Hematopoietic multipotent progenitor cell treated with erythropoietin and hydrocortisone succinate and interleukin-3 and kit ligand, for 15 days (in vitro differentiated cells): Measurements from ENCODE around the gene SGMS1.
A peak's percentile ranks its signal among the peaks of the same experiment; 100 is the strongest.
"Not testable (repeated sequence)": the region's sequence is repeated elsewhere in the genome, so short reads cannot be mapped to it uniquely, and the experiment has no call there.

Experiments used
- DNase-seq: peaks from one replicate; pipeline ENCODE4 v3.0.0-alpha.2; 2015; ENCODE audit warnings: low spot score

Gene SGMS1

DNA sequence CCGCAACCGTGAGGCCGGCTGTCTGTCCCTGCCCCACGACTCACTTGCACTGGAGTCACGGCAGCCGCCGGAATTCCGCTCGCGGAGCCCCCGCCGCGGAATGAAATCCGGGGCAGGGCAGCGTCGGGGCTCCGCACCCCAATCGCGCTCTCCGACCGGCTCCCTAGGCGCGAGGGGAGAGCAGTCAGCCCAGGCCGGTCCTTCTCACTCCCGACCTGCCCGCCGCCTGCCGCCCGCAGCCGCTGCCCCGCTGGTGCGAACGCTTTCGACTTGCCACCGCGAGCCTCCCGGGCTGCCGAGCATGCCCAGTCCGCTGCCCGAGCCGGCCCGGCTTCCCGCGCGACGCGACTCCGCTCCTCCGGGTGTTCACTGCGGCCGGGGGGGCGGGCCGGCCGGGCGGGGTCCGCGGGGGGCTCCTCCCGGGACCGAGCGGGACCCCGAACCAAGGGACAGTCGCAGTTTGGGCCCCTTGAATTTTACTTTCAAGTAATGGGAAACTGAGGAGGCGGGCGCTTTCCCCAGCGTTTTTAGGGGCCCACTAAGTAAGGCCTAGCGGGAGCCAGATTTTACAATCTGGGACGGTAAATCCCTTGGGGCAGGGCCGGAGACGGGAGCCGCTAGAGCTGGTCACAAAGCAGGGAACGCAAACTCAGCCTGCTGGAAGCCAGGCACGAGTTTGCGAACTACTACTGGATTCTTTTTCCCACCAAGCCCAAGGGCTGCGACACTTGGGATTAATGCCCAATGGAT lies at the start of gene SGMS1:
SGMS1 (minus strand) TSS at position 294 of the 750 bp plus-strand sequence. CDS start 279,842 bp downstream, outside the sequence.
- DNase-seq, result peak; percentile 67

DNA sequence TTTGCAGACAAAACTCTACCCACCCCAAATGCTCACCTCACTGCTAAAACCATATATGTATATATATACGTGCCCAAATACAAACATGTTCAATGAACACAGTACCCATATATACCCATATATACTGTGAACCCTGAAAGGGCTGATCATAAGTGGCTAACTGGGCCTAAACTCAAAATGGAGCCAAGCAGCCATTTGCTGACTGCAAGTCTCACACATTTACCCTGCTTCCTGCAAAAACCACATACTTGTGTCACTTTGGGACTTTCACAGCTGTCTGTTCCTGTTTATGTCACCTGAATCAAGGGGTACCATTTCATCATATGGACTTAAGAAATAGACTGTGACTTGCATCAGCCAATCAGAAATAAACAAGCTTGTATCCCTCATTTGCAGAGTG lies 48.4 kb upstream of the SGMS1 start:
- DNase-seq, result not testable (repeated sequence)

DNA sequence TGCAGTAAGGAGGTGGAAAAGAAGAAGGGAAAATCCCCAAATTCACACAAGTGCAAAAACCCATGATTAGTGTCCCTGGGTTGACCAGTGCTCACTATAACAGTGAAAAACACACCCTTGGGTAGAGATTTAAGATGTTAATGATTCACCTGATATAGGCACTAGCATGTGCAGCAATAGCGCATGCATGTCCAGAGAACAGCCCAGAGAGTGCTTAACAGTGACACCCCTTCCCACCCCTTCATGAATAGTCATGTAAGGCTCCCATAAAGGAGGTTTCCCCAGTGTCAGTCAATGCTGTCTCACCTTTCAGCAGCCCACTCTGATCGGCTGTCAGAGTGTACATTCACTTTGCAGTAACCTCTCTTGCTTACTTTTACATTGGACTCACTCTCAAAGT lies 47.9 kb upstream of the SGMS1 start:
- DNase-seq, result not testable (repeated sequence)

DNA sequence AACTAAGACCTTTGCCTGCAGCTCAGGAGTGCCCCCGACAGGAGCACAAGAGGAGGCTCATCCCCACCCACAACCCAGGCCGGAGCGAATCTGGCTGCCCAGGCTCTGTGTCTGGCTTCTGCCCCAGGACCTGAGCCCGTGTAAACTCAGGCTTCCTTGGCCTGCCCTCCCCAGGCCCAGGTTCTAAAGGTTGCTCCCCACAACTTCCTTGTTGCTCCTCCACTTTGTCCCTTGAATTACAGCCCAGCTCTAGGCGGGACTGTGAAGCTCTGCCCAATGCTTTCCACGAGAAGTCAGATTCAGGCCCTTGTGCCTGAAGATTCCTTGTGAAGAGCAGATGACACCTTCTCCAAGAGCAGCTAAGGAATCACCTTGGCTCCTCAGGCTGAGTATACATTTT lies 46.2 kb upstream of the SGMS1 start:
- DNase-seq, result not testable (repeated sequence)

DNA sequence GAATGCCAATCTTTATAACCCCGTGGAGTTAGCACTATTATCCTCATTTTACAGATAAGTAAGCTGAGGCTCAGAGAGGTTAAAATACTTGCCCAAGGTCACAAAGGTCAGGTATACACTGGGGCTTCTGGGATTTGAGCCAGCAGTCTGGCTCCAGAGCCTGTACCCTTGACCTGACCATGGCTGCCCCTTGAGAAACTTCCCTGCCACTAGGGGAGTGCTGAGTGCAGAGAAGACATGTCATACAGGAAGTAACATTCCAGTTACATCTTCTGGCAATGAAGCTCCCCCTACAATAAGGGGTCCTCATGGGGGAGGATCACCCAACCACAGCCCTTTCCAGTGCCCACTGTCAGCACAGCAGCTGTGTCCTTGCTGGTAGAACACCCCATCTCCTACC lies 43.6 kb upstream of the SGMS1 start:
- DNase-seq, result not testable (repeated sequence)

DNA sequence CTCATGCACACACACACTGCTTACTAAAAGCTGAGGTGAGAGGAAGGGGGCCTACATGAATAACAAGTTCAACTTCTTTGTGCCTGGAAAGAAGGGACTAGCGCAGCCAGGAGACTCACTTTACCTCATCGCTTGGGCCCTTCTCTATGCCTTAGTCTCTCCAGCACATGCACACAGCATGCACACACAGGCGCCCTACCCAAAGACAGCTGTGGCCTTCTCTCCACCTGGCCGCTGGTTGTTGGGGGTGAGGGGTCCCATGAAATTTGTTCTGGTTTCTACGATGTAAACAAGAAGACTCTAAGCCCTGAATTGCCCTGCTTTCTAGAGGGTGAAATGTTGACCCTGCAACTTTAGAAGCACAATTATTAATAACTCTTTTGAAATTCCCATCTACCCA lies 38.7 kb upstream of the SGMS1 start:
- not testable (repeated sequence) for DNase-seq

DNA sequence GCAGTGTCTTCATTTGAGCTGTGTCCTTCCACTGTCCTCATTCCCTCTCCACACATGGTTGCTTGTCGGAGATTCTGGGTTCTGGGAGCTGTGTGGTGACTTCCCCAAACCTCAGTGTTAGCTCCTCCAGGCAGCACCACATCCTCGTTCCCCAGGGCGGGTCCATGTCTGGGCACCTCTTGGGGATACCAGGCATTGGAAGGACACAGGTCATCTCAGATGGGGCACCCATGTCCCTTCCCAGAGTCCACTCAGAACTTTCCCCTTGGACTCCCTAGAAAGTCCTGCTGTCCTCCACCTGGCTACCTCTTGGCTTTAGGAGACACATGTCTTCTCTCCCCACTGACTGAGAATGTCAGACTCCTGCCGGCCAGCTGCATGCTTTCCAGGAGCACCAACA lies 37.8 kb upstream of the SGMS1 start:
- not testable (repeated sequence) for DNase-seq

DNA sequence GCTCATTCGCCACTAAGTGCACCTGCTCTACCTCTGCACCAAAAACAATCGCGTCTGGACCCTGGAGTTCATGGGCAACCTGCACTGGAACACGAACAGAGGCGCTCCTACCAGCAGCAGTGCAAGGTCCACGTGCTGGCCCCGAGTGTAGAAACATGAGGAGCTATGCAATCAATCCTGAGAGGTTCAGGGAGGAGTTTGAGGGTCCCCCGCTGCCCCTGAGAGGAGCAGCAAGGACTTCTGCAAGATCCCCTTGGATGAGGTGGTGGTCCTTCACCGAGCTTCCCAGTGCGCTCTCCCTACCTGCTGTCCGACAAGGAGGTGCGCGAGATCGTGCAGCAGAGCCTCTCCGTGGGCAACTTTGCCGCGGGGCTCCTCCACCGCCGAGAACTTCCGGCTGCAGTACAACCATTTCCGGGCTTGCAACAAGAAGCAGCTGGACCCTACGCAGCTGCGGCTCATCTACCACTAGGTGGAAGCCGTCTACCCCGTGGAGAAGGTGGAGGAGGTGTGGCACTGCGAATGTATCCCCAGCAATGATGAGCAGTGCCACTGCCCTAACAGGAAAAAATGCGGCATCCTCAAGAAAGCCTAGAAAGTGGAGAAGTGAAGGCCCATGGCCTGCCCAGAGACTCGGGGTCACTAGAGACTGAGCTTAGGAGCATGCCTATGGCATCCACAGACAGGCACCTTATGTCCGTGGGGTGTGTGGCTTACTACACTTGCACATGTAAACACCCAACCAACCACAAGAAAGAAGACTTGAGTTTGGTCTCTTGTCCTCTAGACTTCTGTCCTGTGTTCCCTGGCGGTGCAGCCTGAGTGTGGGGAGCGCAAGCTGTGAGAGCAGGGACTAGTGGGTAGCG lies 36.3 kb upstream of the SGMS1 start:
- peak; percentile 52 for DNase-seq

DNA sequence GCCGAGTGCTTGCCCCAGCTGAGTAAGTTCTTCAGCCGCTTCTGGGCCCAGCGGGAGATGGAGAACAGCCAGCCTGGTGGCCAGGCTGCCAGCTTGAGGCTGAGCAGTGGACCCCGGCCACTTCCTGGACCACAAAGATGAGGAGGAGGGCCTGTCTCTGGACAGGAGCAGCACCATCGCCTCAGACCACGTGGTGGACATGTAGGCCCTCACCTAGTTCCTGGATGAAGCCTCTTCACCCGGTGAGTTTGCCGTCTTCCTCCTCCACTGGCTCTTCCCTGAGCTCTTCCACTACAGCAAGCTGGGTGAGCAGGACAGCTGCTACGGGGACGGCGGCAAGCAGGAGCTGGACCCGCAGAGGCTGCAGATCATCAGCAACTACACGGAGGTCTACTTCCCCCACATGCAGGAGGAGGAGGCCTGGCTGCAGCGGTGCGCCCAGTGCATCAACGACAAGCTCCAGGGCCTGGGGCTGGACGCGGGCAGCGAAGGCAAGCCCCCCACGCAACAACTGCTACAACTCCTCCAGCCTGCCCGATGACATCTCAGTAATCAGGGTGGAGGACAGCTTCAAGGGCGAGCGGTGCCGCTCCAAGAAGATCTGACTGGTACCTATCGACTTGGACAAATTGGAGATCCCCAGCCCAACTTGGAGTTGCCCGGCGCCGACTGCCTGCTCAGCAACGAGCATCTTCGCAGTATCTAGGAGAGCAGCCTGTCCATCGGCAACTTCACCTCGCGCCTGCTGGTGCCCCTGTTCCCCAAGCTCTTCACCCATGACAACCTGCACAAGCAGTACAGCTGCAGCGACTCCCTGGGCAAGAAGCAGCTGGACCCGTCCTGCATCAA lies 35.5 kb upstream of the SGMS1 start:
- not testable (repeated sequence) for DNase-seq

DNA sequence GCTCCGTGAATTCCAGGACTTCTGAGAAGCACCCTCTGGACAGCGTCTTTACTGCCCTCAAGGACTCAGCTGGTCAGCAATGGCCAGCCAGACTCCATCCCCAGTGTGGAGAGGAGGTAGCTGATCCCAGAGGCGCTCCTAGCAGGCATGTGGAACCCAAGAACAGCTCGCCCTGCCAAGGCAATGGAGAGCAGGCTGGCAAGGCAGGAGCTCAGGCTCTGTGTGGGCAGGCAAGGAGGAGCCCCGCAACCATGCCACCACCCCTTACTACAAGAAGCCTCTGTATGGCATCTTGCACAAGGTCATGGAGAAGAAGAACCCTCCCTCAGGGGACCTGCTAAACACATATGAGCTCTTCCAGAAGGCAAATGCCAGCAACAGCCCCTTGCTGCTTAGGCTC lies 34.4 kb upstream of the SGMS1 start:
- no peak for DNase-seq

DNA sequence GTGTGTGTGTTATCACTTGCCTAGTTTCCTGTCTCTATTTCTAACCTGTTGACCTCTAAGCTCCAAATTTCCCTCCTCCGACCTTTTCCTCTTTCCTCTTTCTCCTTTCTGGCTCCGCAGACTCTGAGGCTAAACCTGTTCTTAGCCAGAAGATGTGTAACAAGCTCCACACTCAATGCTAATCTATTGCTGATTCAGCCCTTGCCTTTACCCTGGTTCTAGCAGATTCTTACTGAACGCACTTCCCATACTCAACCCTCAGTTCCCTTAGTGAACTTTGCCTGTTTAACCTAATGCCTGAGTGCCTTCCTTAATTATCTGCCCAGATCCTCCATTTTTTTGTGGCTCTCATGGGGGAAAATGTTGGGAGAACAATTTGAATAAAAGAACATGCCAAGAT lies 30.0 kb upstream of the SGMS1 start:
- DNase-seq, result no peak

DNA sequence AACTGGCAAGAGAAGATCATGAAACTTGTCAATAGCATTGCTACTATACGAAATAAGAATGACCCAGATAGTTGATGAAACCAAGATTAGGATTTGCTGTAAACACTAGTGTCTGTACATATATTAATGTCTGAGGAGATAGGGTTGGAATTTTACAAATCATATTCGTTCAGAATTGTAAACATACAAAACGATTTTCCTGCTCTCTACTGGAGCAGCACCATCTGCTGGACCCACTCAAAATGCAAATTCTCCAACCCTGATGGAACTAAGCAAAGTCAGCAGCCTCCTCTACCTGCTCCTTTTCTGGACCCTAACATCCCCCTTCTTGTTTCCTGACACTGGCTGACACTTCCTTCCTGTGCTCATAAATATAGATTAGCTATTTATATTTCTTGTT lies 29.4 kb upstream of the SGMS1 start:
- peak; percentile 58 for DNase-seq

DNA sequence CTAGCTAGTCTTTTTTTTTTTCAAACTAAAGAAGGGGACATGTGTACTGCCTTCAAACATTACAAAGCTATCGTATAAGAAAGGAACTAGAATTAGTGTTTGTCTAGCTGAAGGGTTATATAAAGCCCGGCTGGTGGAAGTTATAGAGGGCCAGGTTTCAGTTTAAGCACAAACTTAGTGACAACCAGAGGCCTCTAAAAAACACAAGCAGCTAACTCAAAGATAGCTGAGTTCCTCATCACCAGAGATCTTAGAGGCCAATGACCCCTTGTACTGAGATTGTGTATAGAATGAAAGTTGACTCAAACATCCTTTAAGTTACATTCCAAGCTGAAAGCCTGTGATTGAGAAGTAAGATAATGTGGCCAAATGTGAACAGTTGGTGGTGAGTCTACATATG lies 28.1 kb upstream of the SGMS1 start:
- DNase-seq, result no peak

DNA sequence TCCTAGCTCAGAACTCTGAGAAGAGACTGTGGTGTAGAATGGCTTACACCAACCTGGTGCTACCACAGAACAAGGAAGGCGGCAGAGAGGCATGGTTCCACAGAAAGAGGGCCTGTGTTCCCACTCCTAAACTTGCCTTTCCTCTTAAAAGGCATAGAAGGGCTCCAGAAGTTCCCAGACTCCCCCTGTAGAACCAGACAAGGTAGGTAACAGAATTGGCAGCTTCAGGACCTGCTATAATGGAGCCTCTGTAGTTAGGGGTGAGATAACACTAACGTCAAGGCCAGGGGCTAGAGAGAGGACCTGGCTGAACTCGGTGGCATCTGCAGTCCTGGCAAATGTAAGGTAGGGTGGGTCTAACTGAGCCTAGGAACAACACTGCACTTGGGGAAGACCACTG lies 26.7 kb upstream of the SGMS1 start:
- DNase-seq, result no peak

DNA sequence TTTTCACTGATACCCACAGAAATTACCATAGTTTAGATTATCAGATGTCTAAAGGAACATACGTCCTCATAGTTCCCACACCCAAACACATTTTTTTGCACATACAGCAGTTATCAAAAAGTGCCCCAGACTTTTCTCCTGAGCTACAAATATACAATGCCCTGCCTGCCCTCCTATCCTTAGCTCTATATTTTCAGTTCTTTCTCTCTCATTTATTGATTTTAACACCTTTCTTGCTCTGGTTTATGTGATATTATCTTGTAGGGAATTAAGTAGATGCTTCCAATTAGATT lies 25.1 kb upstream of the SGMS1 start:
- DNase-seq, result no peak

DNA sequence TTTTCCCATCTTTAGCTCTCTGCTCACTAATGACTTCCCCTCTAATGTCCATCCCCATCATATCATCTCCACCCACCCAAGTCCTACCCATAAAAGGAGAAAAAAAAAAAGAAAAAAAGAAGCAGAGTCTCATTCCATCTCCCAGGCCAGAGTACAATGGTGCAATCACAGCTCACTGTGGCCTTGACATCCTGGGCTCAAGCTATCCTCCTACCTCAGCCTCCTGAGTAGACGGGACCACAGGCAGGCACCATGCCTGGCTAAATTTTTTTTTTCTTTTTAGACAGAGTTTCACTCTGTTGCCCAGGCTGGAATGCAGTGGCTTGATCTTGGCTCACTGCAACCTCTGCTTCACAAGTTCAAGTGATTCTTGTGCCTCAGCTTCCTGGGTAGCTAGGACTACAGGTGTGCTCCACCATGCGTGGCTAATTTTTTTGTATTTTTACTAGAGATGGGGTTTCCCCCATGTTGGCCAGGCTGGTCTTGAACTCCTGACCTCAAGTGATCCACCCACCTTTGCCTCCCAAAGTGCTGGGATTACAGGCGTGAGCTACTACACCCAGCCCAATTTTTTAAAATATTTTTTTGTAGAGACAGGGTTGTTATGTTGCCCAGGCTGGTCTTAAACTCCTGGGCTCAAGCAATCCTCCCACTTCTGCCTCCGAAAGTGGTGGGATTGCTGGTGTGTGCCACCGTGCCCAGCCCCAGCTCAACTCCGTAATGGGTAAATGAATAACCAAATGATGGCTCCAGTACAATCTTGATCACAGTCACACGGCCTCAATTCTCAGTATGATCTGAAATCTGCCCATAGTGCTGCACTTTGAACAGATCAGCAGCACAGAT lies 24.6 kb upstream of the SGMS1 start:
- no peak for DNase-seq

DNA sequence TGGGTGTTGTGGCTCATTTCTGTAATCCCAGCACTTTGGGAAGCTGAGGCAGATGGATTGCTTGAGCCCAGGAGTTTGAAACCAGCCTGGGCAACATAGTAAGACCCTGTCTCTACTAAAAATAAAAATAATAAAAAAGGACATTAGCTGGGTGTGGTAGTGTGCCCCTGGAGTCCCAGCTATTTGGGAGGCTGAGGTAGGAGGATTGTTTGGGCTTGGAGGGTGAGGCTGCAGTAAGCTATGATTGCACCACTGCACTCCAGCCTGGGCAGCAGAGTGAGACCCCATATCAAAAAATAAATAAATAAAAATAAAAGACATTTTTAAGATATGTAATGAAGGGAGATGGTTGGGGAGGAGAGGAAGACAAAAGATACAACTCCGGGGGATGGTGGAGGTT lies 23.6 kb upstream of the SGMS1 start:
- not testable (repeated sequence) for DNase-seq

DNA sequence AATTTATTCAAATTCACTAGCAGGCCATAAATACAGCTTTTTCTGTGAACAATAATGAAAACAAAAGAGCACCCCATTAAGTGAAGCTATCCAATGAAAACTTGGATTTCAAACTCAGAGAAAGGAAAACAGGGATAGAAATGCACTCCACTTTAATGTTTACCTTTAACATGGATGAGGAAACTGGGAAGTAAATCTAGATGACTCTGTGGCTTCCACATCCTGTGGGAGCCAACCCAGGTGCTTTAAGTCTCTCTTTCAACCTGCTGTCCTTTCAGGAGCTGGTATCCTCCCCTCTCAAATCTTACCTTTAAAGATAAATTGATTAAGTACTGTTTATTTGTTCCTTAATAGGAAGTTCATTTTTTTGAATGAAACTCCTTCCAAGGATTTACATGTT lies 21.5 kb upstream of the SGMS1 start:
- DNase-seq, result no peak

DNA sequence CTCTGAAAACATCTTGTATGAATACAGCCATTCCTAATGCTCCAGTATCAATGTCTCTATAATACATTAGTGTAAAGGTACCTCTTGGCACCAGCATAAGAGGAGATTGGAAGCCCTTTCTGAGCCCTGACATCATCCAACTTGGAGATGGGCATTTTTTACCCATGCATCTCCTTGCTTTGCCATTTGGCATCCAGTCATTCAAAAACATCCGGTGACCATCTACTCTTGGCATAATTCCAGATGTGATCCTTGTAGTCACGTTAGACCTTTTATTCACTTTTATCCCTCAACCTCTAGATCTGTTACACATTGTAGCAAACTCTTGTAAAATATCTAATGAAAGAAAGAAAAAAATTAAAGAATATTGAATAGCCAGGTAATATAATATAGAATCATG lies 17.9 kb upstream of the SGMS1 start:
- no peak for DNase-seq

DNA sequence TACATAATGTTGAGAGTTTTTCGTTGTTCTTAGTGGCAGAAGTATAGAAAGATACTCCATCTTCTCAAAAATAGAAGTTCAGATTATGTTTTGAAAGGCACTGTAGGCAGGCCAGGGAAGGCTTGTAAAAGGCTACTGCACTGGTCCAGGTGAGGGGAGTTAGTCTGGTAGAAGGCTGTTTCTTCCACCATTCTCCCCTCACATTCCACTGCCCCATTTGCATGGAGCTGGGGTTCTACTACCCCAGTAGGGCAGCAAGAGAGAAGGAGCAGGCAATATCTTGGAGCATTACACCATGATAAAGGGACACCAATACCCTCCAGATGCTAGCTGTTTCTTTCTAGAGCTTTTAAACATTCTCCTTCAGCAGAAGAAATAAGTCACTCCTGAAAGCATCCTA lies 16.5 kb upstream of the SGMS1 start:
- no peak for DNase-seq
